HG02588 (cell line): ENCODE measurements around the gene RAP1A.

ENCODE experiments used
- ATAC-seq: cut with Tn5 transposase; IDR thresholded peaks from one replicate; pipeline ENCODE4 v1.9.1; 2021; ENCODE audit warnings: mild to moderate bottlenecking, moderate library complexity; ENCODE audit not compliant: unreplicated experiment

RAP1A gene

GRCh38 chr1:111751906-111752575, 132.5 kb downstream of the RAP1A start:
- ATAC-seq, result no peak

- no peak for ATAC-seq
Observed at GRCh38 chr1:111754984-111755330, 135.4 kb downstream of the RAP1A start.

GRCh38 chr1:111755331-111756123, 135.9 kb downstream of the RAP1A start, which contains the start of gene DDX20:
Gene DDX20, plus strand, starts transcription at chr1:111755901. Its CDS starts 24 bp downstream, at chr1:111755925.
- peak; percentile 87 for ATAC-seq

- no peak for ATAC-seq
Observed at GRCh38 chr1:111756124-111756513, 136.5 kb downstream of the RAP1A start.

GRCh38 chr1:111758373-111758772, 138.8 kb downstream of the RAP1A start:
- no peak for ATAC-seq

GRCh38 chr1:111761717-111762116, 142.1 kb downstream of the RAP1A start:
- no peak for ATAC-seq

- ATAC-seq, result no peak
Observed at GRCh38 chr1:111762332-111762731, 142.7 kb downstream of the RAP1A start.
